GM18907 (cell line): ENCODE measurements around the gene FBXO48.
"Not testable (repeated sequence)": the region's sequence is repeated elsewhere in the genome, so short reads cannot be mapped to it uniquely, and the experiment has no call there.

ENCODE experiments used
- ATAC-seq: cut with Tn5 transposase; IDR thresholded peaks from one replicate; pipeline ENCODE4 v1.9.1; 2021; ENCODE audit warnings: mild to moderate bottlenecking, moderate library complexity; ENCODE audit not compliant: unreplicated experiment

Gene FBXO48, protein sequence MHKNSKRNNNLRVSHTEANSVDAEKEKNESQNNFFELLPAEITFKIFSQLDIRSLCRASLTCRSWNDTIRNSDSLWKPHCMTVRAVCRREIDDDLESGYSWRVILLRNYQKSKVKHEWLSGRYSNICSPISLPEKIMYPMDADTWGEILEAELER

DNA sequence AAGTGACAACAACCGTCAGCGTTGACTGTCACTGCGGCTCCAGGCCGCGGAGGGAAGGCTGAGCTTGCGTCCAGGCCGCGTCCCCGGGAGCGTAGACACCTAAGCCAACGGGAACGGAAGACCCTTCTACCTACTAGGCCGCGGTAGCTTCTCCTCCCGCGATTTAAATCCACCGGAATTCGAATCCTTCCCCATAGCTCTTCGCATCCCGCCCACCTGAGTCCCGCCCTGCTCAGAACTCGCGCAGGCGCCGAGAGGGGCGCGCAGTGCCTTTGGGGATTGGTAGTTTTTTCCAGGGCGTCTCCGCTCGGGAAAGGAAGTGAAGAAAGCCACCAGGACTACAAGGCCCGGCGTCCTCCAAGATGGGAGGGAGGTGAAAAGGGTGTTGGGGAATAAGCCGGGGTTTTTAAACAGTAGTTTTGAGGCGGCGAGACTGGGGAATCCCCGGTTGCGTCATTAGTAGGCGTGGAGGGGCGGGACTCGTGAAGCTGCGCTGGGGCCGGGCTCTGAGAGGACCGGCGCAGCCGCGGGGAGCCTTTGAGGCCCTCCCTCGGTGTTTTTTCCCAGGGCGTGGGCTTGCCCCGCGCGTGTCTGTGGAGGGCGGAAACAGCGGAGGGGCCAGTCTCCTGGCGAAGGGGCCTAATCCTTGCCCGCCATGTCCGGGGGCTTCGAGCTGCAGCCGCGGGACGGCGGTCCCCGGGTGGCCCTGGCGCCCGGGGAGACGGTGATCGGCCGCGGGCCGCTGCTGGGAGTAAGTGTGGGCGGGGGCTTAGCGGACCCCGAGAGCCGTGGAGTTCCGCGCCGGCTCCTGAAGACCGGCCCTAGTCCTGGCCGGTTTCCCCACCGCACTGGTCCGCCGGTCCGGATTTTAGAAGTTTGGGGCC lies at the start of gene FBXO48, which contains the start of gene APLF:
Gene FBXO48, minus strand, starts transcription at position 218 of the 884 bp plus-strand sequence. CDS start 2,149 bp downstream, outside the sequence.
Gene APLF, plus strand, starts transcription at position 509 of the 884 bp plus-strand sequence. Its CDS starts 147 bp downstream, at position 656.
- ATAC-seq = peak; percentile 96

DNA sequence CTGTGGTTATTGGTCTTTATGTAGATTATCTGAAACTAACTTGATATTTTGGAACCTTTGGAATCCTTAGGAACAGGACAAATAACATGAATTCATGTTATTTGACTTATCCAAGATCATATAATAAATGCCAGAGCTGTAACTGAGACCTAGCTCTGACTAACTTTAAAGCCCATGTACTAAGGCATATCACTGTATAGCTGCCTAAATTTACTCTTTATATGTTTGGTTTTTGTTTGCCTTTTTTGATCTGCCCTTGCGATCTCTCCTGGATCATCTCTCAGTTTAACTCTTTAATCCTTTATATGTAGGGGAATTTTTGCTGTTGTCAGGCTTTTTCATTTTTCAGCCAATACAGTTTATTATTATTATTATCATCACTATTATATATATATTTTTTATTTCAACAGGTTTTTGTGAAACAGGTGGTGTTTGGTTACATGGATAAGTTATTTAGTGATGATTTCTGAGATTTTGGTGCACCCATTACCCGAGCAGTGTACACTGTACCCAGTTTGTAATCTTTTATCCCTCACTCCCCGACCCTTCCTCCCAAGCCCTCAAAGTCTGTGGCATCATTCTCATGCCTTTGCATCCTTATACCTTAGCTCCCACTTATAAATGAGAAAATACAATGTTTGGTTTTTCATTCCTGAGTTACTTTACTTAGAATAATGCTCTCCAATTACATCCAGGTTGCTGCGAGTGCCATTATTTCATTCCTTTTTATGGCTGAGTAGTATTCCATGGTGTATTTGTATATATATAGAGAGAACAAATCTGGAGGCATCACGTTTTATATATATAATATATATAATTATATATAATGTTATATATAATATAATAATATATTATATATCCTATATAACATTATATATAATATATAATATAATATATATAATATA lies 49.2 kb upstream of the FBXO48 start:
- ATAC-seq = no peak

DNA sequence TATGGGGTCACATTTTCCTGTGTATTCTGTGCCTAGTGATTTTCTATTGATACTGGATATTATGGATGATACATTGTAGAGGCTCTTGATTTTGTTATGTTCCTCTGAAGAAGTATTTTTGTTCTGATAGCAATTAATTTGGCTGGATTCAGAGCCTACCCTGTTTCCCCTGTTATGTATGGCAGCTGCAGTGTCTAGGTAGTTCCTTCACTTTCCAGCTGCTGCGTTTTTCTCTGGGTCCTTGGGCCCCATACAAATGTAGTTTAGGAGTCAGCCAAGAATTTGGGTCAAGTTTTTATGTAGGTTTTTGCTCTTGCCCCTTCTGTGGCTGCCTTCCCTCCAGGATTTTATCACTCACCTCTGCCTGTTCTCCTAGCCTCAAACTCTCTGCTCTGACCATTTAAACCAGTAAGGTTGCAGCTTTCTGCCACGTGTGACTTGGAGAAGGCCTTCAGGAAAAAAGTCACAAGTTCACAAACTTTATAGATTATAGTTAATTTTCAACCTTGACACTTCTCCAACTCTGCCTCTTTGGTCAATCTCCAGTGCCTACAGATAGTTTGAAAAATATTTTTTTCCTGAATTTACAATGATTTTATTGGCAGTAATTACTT lies 47.3 kb upstream of the FBXO48 start:
- no peak for ATAC-seq

DNA sequence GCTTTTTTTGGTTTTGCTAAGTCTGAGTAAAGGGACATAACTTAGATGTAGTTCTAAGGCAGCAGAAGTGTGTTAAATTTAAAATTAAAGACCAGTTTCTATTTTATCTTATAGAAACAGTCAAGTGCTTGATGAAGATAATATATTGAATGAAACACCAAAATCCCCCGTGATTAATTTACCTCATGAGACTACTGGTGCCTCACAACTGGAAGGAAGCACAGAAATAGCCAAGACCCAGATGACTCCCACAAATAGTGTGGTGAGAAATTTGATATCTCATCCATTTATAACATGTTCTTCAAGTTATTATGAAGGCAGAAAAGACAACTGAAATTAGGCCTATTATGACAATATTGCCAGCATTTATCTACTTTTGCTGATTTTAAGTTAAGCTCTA lies 45.9 kb upstream of the FBXO48 start:
- ATAC-seq = no peak

DNA sequence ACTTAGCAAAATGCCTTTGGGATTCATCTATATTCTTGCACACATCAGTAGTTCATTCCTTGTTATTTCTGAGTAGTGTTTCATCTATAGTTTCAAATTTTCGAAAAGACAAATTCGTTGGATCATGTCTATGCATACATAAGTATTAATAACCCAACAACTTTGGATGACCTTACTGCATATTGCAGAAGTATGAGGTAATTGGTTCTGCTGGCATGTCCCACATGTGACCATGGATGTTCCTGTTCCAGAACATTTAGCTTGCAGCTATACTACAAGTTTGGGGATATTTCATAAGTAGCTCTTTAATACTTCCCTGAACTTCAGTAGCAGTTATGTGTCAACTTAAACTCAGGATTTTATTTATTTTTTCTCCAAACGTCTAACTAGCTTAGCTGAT lies 45.2 kb upstream of the FBXO48 start:
- no peak for ATAC-seq

DNA sequence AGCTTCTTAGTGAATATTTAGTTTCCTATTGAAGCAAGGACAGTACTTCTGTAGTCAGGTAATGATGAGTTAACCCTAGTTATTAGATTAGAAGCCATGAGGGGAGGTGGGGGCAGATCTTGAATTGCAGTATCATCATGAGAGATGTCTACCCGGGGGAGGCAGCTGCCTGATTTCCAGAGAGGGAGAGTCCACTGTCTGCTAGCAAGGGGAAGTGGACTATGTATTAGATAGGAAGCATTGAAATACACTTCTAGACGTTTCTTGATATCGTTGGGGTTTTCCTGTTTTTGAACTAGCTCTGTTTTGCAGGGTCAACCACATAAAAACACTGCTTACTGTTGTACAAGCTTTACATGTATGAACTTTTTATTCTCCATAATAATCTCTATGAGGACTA lies 39.1 kb upstream of the FBXO48 start:
- ATAC-seq = no peak

DNA sequence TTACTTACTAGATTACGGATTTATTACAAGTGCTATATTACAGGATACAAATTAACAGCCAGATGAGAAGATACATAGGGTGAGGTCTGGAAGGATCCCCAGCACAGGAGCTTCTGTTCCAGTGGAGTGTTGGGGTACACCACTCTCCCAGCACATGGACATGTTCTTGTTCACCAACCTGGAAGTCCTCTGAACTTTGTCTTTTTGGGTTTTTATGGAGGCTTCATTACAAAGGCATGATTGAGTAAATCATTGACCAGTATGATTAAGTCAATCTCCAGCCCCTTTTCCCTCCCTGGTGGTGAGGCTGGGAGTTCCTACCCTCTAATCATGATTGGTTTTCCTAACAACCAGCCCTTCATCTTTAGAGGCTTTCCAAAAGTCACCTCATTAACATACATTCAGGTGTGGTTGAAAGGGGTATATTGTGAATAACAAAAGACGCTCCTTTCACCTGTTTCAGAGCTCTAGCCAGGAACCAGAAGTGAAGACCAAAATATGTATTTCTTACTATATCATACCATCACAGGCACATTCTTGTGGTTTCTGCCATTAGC lies 38.6 kb upstream of the FBXO48 start:
- no peak for ATAC-seq

DNA sequence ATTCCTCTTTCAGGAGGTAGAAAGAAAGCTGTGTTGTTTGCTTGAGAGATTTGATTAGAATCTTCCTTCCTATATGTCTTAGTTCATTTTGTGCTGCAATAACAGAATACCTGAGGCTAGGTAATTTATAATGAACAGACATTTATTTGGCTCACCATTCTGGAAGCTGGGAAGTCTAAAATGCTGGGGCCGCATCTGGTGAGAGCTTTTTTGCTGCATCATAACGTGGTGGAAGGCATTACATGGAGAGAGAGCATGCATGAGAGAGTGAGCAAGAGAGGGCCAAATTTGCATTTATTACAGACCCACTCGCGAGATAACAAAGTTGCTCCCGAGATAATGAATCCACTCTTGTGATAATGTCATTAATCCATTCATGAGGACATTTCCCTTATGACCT lies 34.7 kb upstream of the FBXO48 start:
- ATAC-seq = no peak

DNA sequence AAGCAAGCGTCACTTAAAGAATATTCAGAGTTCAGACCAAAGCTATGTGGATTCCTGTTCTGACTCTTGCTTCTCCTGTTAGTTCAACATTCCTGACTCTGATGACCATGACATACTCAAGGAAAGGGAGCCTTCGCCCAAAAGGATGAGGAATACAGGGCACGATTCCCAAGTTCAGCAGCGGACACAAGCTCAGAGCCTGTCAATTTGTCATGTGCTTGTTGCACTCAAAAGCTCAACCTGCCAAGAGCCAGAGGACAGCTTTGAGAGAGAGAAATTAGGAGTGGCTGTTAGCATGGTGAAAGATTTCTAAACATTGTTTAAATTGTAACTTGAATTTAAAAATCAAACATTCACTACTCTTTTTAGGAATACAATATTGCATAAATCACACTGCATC lies 33.6 kb upstream of the FBXO48 start:
- no peak for ATAC-seq

DNA sequence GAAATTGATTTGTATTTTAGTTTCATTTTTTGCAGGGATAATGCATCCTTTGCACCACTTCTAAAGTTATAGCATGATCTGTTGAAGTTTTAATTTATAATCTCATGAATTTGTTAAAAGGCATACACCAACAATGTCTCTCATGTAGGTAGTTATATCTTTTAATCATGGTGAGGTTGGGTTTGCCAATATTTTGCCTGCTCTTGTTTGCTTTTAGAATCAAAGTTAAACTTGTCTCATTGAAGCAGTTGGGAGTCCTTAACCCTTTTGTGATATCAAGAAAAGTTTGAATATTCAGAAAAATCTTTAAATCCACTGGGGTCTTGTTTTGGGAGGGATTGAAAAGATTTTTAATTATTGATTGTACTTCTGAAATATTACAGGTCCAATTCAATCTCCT lies 32.0 kb upstream of the FBXO48 start:
- no peak for ATAC-seq

DNA sequence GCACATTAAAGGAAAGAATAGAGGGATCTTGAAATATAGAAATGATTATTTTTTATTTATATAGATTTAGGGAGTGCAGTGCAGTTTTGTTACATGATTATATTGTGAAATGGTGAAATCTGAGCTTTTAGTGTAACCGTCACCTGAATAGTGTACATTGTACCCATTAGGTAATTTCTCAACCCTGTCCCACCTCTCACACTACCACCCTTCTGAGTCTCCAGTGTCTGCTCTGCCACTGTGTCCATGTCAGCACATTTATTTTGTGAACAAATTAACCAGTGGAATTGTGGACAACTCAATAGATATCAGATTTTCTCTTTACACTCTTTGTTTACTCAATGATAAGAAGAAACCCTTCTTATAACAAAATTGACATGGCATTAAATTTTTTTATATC lies 24.5 kb upstream of the FBXO48 start:
- no peak for ATAC-seq

DNA sequence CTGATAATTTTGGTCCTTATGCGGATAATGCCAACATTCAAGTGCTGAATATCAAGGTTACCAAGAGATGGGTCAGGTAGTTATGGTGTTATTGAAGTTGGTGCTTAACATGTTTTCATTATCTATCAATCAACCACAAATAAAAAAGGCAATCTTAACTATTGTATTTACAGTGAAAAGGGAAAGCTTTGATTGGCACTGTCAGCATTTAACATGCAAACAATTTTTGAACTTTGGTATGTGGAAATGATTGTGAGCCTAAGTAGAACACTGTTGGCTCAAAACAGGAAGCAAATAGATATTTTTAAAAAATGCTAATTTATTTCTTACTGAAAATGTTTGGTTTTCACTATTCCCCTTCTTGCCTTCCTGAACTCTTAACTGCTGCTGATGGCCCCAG lies 22.2 kb upstream of the FBXO48 start:
- ATAC-seq = no peak

DNA sequence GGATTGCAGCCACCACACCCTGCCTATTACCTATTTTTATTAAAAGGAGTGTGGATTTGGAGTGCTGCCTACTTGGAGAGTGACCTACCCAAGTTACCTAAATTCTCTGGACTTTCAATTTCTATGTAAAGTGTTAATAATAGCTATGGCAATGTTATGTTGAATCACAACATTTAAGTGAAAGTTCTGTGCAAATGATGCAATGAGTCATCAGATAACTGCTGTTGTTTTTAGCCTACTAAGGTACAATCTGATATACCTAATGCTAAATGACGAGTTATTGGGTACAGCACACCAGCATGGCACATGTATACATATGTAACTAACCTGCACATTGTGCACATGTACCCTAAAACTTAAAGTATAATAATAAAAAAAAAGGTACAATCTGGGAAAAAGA lies 21.5 kb upstream of the FBXO48 start:
- not testable (repeated sequence) for ATAC-seq

DNA sequence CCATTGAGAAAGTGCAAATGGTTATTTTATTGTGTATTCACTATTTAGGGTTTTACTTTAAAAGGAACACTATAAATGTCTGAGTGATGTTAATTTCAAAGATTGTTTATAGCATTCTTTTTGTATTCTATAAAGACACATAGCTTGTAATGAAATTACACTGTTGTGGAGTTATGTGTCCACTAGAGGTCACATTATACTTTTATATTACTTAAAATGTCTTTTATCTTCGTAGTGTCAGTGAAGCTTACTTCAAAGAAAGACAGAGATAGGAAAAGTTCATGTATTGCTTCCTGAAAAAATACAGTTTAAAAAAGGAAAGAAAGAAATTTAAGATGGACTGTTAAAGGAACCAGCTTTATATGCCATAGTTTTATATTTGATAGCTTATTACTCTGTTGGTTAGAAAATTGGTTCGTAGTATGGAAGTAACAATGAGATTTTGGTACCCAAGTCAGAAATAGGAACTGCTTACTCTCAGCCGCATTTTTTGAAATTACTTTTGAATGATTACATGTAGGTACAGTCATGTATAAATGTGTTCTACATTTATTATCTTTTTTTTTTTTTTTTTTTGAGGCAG lies 20.8 kb upstream of the FBXO48 start:
- ATAC-seq = no peak

DNA sequence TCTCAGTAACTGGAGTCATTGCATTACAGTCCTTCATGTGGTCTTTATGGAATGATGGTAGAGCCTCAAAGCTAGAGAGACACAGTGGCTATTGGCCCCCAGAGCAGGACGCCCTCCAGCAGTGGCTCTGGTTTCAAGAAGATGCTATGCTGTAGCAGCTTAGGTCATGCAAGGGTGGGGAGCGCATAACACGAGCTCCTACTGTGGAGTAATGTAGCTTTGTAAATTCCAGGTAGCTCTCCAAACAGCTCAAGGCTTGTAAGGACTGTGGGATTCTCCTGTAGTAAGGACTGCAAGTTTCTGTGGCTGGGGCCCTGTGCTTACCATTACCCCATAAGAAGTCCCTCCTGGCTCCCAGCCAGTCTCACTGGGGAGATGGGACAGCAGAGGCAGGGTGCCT lies 15.9 kb upstream of the FBXO48 start:
- no peak for ATAC-seq

DNA sequence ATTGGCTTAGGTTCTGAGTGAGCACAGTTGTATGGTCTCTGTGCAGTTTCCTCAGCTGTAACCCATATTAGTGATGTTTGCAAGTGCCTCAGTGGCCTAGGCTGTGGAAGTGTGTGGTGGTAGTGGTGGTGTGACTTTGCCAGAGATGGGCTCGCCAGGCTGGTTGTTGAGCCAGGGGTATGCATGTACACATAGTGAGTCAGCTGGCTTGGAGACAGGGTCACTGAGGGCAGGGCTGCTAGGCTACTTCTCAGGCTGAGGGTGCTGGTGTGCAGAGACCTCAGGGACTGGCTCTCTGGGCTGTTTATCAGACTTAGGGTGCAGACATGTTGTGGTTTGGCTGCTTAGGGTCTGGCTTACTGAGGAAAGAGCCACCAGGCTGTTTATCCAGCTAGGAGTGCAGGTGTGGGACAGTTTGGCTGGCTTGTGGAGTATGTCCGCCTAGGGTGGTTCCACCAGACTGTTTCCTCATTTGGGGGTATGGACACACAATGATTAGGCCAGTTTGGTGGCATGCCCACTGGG lies 15.3 kb upstream of the FBXO48 start:
- ATAC-seq = no peak

DNA sequence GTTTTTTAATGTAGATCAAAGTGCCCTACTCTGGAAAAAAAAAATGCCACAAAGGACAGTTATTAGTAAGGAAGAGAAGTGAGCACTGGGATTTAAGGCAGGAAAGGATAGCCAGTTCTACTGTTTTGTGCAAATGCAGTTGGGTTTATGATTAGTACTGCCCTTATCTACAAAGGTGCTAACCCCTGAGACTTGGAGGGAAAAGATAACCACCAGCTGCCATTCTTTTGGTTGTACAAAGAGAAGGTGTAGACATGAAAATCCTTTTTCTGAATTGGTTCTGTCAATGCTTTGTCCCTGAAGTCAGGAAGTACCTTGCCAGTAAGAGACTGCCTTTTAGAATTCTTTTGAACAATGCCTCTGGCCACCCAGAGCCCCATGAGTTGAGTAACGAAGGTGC lies 11.6 kb upstream of the FBXO48 start:
- no peak for ATAC-seq

DNA sequence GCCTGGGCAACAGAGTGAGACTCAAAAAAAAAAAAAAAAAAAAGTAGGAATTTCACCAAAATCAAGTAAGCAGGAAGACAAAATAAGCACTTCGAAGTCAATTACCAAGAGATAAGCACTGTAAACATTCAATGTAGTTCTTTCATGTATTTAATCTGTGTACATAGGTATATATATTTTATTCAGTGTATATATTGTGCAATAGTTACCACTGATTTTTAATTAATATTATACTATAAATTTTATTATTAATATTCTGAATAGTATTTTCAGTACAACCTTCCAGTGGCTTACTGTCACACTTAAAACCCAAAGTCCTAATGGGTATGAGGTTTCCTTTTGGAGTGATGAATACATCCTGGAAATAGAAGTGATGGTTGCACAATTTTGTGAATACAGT lies 9.4 kb upstream of the FBXO48 start:
- ATAC-seq = no peak

DNA sequence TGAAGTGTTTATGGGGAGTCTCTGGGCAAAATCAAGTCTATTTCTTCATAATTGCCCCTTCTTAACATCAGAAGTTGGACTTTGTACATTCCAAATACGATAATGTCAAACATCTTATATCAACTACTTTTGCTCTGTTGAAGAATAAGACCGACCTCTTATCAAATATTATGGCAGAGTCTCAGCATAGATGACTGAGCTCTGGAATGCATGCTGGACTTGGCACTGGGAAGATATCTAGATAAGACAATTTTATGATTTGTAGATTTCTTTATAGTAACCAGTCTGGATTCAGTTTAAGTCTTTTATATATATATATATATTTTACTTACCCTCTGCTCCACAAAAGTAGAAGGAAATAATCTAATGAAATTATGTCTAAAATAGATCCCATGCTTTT lies 8.5 kb upstream of the FBXO48 start:
- ATAC-seq = no peak

DNA sequence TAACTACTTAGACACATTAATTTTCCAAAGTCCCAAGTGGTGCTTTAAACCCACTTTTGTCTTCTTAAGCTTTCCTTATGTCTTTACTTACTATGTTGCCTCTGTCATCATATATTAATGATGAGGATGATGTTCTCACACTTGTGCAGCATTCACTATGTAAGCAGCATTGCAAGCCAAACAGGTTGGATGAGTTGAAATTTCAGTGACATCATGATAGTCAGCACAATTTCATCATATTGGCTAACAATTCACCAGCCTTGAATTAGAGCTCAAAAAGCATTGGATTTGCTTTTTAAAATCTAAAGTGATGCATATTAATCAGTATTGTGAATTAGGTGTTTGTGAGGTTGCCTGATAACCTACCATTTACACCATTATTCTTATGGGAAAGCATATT lies 8.0 kb upstream of the FBXO48 start:
- ATAC-seq = no peak
